ENCODE results near the gene DOC2A.
"Not testable (repeated sequence)": the region's sequence is repeated elsewhere in the genome, so short reads cannot be mapped to it uniquely, and the experiment has no call there.

The DOC2A gene

GRCh38 chr16:30010844-30011713 is at the start of gene DOC2A:
Gene DOC2A, minus strand, starts transcription at chr16:30011027. Its CDS starts 805 bp downstream, at chr16:30010222.
- DNase-seq = peak; percentile 40

GRCh38 chr16:30060346-30060745 is 49.5 kb upstream of the DOC2A start:
- no peak for DNase-seq

DNA sequence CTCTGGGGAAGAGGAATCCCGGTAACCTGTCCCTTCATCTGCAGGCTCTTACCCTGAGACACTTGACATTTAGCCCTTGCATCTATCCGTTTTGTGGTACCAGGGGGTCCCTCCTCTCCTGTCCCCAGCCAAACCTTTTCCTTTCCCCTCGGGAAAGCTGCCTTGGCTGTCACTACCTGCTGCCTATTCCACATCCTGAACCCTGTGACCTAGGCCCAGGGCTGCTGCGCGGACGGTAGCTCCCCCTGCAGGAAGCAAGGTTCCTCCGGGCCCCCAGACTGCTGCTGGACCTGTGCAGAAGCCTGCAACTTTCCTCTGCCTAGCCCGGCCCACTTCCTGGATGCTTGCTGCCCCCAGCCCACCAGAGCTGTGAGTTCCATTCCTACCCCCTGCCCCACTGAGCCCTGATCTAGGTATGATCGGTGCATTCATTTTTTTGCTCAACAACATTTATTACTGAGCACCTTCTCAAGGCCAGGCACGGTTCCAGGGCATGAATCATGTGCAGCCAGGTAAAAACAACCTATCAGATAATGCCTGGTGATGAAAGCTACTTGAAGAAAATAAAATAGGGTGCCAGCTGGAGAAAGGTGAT is 44.2 kb upstream of the DOC2A start:
- DNase-seq = peak; percentile 49

- DNase-seq = no peak
Measured at GRCh38 chr16:30054451-30054850, 43.6 kb upstream of the DOC2A start.

- DNase-seq = no peak
Measured at GRCh38 chr16:30053376-30054015, 42.7 kb upstream of the DOC2A start.

- peak; percentile 92 for DNase-seq
Measured at GRCh38 chr16:30052671-30053372, 42.0 kb upstream of the DOC2A start.

- DNase-seq = no peak
Measured at GRCh38 chr16:30051518-30051917, 40.7 kb upstream of the DOC2A start.

- DNase-seq = no peak
Measured at GRCh38 chr16:30049871-30050270, 39.0 kb upstream of the DOC2A start.

- DNase-seq = no peak
Measured at GRCh38 chr16:30046588-30046987, 35.8 kb upstream of the DOC2A start.

DNA sequence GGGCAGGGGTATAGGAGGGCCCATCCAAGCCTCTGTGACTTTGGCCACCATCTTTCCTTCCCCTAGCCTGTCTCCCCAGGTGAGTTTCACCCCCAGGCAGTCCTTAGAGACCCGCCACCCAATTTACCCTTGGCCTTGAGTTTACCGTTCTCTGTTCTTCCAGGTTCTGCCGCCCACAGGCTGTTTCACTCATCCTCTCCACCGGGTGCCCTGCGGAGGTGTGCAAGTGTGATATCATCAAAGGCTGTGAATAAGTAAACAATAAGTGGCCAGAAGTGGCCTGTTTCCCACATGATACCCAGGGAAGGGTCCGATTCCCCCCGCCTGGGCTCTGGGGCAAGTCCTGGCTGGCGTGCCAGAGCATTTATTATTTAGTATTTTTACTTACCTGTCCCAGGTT is 35.4 kb upstream of the DOC2A start:
- no peak for DNase-seq

GRCh38 chr16:30041841-30042240 is 31.0 kb upstream of the DOC2A start:
- no peak for DNase-seq

- not testable (repeated sequence) for DNase-seq
Measured at GRCh38 chr16:30040690-30041089, 29.9 kb upstream of the DOC2A start.

DNA sequence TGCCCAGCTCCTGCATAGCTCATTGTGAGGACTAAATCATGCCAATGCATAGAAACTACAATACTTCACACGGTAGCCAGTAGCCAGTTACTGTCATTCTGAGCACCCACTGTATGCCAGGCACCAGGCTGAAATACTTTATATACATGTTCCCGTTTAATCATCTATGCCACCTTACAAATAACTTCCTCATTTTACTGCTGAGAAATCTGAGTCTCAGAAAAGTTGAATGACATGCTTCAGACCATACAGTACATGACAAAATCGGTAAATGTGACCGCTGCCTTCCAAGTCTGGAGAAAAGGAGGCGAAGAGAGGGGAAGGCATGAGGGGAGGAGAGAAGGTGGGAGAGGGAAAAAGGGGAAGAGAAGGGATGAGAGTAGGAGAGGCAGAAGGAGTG is 29.4 kb upstream of the DOC2A start:
- no peak for DNase-seq

DNA sequence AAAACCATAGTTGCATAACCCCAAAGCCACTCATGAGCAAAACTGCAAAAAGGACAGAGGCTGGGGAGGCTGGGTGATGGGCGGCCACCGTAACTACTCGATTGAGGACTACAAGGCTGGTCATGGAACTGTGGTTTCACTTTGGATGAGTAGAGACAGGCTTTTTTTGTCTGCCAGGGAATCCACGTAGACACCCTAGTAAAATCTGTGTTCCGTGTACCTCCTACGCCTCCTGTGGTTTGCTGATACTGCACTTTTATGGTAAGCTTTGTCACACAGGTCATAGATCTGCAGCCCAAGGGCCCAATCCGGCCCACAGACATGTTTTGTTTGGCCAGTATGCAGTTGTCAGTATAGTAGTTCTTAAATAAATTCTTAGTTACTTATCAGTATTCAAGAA is 22.4 kb upstream of the DOC2A start:
- DNase-seq = no peak

- peak; percentile 46 for DNase-seq
Measured at GRCh38 chr16:30032083-30032819, 21.4 kb upstream of the DOC2A start.

- no peak for DNase-seq
Measured at GRCh38 chr16:30031477-30031918, 20.7 kb upstream of the DOC2A start.

GRCh38 chr16:30030841-30031413 is 20.1 kb upstream of the DOC2A start, which contains the start of gene TLCD3B:
Gene TLCD3B, minus strand, starts transcription at chr16:30031271. Its CDS starts 744 bp downstream, at chr16:30030527.
- DNase-seq = no peak

DNA sequence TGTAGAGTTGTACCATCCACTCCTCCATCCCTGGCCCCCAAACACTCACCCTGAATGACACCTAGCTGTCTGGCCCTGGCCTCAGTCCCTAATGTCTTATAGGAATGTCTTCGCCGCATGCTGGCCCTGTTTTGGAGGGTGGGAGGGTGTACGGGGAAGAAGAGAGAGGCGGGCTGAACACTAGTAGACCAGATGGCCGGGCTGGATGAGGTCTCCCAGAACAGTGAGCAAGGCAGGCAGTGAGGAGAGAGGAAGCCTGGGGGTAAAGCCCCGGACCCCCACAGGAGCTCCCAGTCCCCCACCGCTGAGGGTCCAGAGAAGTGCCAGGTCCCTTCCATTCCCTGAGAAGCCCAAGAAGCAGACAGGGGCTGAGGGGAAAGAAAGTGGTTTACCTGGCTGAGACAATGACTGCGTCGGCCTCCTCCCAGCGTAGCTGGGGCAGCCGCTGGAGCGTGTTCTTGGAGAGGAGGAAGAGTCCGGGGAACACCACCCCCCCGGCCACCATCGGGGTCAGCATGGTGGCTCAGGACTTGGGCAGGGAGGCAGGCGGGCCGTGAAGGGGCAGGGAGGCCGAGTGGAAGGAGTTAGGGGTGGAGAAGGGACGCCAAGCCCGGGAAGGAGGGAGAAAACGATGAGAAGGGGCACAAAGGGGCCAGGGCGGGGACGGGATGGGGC is 19.3 kb upstream of the DOC2A start:
- no peak for DNase-seq

DNA sequence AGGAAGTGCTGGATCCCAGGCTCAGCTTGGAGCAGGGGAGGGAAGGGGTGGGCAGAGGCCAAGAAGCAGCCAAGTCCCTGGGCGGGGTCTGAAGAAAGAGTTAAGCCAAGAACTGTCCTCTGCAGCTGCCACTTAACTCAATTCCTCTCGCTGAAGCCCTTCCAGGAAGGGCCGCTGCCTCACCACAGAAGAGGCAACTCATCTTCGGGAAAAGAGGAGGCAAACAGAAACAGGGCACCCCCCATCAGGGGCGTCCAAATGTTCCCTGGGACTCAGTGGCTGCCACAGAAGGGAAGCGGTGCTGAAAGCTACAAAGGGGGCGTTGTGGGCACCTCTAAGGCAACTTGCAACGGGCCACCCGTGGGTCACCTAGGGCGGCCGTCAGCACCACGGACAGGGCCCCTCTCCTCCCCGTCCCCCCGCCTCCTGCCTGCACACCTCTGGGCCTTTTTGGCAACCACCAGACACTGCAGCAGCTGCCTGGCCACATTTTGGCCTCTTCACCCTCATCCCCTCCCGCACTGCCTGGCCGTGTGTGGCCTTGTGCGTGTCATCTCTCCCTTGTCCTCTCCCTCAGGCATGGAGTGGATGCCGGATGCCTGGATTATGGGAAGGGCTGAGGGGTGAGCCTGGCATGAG is 17.7 kb upstream of the DOC2A start:
- DNase-seq = no peak

DNA sequence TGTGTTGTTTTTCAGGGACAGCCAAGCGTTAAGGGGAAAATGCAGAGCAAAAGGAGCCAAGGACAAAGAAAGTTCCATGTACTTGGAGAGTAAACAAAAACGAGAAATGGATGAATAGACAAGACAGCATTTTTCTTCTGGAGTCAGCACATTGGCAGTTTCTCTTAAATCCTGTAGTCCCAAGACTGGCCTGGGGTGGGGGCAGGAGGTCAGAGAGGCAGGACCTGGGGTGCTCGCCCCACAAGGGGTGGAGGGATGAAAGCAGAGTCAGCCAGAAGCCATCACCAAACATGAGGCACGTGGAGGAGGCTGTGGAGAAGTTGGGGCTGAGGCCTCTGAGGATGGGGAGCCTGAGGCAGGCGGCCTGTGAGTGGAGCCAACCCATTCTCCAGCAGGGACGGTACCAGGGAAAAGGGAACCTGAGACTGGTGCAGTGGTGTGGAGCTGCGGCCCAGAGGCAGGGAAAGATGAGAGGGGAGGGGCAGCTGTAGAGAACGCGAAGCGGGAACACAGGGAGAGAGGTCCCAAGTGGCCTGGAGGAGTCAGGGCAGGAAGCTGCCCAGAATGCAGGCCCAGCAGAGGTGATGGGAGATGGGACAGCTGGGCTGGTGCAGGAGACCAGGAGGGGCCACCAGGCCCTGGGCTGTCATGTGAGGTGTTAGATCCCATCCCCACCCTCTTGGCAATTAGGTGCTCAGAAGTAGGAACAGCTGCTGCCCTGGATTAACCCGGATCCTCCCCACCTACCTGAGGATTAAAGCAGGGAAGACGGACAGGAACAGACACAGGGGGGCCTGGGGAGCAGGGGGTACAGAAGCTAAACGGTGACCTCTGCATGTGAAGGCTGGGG is 17.0 kb upstream of the DOC2A start:
- DNase-seq = no peak
